Pancreas (tissue), 10 donors: ENCODE measurements around the gene PLCE1. TPM values are rescaled to one million over a fixed set of nuclear protein-coding genes. Genes with fewer than 3 reads are reported as not detected.

ENCODE experiments used
- ATAC-seq, 4 donors: fragments of 200-7000 bp; cut with Tn5 transposase; one replicate each; pipeline versions ENCODE4 v1.8.0 to v1.9.1; 2020; ENCODE audit warnings: mild to moderate bottlenecking in 4 of 4, moderate library complexity in 4 of 4
- DNase-seq, 6 donors: peaks; one replicate each; pipeline ENCODE4 v3.0.0-alpha.2; 2020
- FAIRE-seq: peaks from 2 replicates; lab custom pipeline; 2012; peaks lifted over from hg19 to GRCh38; lab: Jason Lieb, UNC
- H3K27ac ChIP-seq, 4 donors: fragments of 200-600 bp; sonication (generic); 1 replicate in 3 of 4; 2 replicates in 1 of 4; pipeline versions ENCODE4 v1.5.0 to v1.8.0; 2020
- H3K27me3 ChIP-seq, 4 donors: fragments of 200-600 bp; one replicate each; pipeline ENCODE4 v1.8.0; 2021
- H3K36me3 ChIP-seq, 3 donors: fragments of 200-600 bp; sonication (generic) in 1 of 3; one replicate each; pipeline versions ENCODE4 v1.5.0 to v1.8.0; 2020 to 2021
- H3K4me1 ChIP-seq, 3 donors: fragments of 200-600 bp; one replicate each; pipeline ENCODE4 v1.8.0; 2021
- H3K4me3 ChIP-seq, 4 donors: fragments of 200-600 bp; sonication (generic) in 2 of 4; one replicate each; pipeline versions ENCODE4 v1.5.0 to v1.8.0; 2020 to 2021
- H3K9me3 ChIP-seq, 4 donors: fragments of 200-600 bp; one replicate each; pipeline ENCODE4 v1.8.0; 2021
- WGBS, 2 donors: extraction: QIAGEN DNeasy Blood & Tissue Kit; methylation state at CpG; one replicate each; pipeline ENCODE4 v1.1.7; 2013; 5-methylcytosine and 5-hydroxymethylcytosine counted together
- intact Hi-C, 3 donors: fragments of 100-400 bp; cut with DNase I; formaldehyde crosslinking; loops; one replicate each; pipeline versions ENCODE4 v1.11.1 to v1.14.2; 2022
- polyA plus RNA-seq, 2 donors: library from polyadenylated mRNA; stranded (reverse); fragments of 200-250 nt; gene quantifications; one replicate each; pipeline ENCODE4 v1.2.3, GENCODE V29; 2013
- total RNA-seq, 6 donors: library from RNA; stranded (reverse); fragmentation: NEBNext Ultra II Directional in 4 of 6; extraction: Animal tissue kit (Norgen Biotek cat#: 25700) in 4 of 6; gene quantifications; one replicate each; pipeline versions ENCODE4 v1.2.1 to v1.2.4, GENCODE V29; 2021 to 2023
- TF ChIP-seq, protein P1 (sequence below), 4 donors: fragments of 200-600 bp; sonication (generic) in 3 of 4; IDR thresholded peaks; one replicate each; pipeline versions ENCODE4 v1.5.0 to v1.8.0; 2021; ENCODE audit warnings: antibody characterized with exemption in 4 of 4
- donor health status: healthy with polysubstance abuse.
- donor health status: DM: no; HTN: no; CAD: no; lungs with moderate emphysema.
- donor health status: DM: no; HTN: no; CAD: no.
- donor health status: control.
- donor health status: control.
- donor health status: Bipolar disorder and iron deficiency.
- donor health status: DM: yes; HTN: yes; CAD: no.
- donor health status: DM: no; HTN: no; CAD: no.
- donor health status: DM: no; HTN: no; CAD: no.
- donor health status: DM: yes; HTN: yes; CAD: no.

The PLCE1 gene
- total and polyA plus RNA-seq, 8 donors = 1.8 to 7.2 (median 4.4) TPM

DNA sequence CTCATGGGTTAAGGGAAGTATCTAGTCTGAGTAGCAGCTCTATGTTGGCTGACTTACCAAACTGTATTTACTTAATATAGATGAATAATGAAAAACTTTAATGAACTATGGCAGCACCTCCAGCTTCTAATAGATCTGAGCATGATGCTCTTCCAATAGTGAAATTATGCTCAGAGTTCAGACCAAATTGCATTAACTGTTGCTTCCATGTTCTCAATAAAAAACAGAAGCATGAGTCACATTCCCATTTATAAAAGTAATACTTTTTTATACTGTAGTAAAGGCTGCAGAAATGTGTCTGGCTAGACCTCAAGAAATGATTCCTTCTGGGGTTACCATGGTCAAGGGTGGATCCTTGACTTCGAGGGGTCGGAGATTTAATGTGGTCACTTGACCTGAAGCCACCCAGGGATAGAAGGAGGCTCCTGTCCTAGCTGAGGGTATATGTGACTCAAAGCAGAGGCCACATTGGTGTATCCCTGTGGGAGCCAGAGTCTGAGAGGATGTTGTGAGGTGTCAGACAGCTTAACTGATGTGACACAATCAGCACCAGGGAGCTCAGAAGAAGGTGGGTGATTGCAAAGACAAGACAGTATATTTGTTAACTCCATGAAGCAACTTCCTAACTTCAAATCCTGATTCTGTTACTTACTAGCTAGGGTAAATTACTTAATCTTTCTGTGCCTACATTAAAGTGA, 19.8 kb upstream of the PLCE1 start:
- WGBS, 2 donors = 65 to 87% methylated on average over 2 of the region's 2 CpGs
- Histone ChIP-seq H3K4me3 (no peak overlapping the region), H3K27me3 (no peaks in the 10 kb centered on the region), H3K9me3 (no peaks in the 10 kb centered on the region), H3K27ac (no peak overlapping the region), H3K36me3 (no peaks in the 10 kb centered on the region), H3K4me1 (no peaks in the 10 kb centered on the region)
- FAIRE-seq (no peak), DNase-seq (no peak), ATAC-seq (no peak)
- TF ChIP-seq, protein P1, sequence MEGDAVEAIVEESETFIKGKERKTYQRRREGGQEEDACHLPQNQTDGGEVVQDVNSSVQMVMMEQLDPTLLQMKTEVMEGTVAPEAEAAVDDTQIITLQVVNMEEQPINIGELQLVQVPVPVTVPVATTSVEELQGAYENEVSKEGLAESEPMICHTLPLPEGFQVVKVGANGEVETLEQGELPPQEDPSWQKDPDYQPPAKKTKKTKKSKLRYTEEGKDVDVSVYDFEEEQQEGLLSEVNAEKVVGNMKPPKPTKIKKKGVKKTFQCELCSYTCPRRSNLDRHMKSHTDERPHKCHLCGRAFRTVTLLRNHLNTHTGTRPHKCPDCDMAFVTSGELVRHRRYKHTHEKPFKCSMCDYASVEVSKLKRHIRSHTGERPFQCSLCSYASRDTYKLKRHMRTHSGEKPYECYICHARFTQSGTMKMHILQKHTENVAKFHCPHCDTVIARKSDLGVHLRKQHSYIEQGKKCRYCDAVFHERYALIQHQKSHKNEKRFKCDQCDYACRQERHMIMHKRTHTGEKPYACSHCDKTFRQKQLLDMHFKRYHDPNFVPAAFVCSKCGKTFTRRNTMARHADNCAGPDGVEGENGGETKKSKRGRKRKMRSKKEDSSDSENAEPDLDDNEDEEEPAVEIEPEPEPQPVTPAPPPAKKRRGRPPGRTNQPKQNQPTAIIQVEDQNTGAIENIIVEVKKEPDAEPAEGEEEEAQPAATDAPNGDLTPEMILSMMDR (IDR thresholded peaks at IDR 0.05) = no peak
- intact Hi-C loops = no loop called here

DNA sequence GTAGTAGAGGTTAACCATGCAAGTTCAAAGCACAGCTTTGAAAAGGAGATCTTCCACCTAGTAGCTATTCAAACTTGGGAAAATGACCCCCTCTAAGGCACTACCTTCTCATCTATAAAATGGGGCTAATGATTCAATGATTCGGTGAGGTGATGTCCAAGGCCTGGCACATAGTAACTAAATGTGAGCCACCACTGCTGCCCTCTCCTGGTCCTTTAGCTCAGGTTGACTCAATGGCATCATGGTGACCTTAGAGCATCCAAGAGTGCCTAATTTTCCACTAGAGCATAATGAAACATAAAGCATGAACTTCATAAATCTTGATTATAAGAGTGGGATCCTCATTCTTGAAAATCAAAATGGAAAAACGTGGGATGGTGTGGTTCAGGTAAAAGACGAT, 16.3 kb upstream of the PLCE1 start:
- no peak for ATAC-seq
- H3K9me3 ChIP-seq = no peaks in the 10 kb centered on the region
- no peaks in the 10 kb centered on the region for H3K36me3 ChIP-seq
- no peaks in the 10 kb centered on the region for H3K27me3 ChIP-seq
- H3K4me3 ChIP-seq = no peak overlapping the region
- TF ChIP-seq, protein P1 (IDR thresholded peaks at IDR 0.05) = no peak
- no peaks in the 10 kb centered on the region for H3K4me1 ChIP-seq
- intact Hi-C loops = no loop called here
- DNase-seq = no peak
- no peak for FAIRE-seq
- no peak overlapping the region for H3K27ac ChIP-seq
- WGBS, 2 donors = 62 to 66% methylated on average over 3 of the region's 3 CpGs

DNA sequence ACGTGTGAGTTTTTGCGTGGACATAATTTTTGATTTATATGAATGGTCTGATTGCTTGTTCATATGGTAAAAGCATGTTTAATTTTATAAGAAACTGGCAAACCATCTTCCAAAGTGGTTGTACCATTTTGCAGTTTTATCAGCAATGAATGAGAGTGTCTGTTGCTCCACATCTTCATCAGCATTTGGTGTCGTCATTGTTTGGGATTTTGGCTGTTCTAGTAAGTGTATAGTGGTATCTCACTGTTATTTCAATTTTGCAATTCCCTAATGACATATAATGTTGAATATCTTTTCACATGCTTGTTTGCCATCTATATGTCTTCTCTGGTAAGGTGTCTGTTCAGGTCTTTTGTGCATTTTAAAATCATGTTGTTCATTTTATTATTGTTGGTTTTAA, 13.2 kb upstream of the PLCE1 start:
- Histone ChIP-seq H3K36me3 (no peaks in the 10 kb centered on the region), H3K27ac (no peak overlapping the region), H3K27me3 (no peaks in the 10 kb centered on the region), H3K4me1 (peaks cover 0 to 4% (median 0%) of the 10 kb centered on the region in 3 donors), H3K9me3 (no peaks in the 10 kb centered on the region), H3K4me3 (no peak overlapping the region)
- TF ChIP-seq, protein P1 (IDR thresholded peaks at IDR 0.05) = no peak
- ATAC-seq (no peak), DNase-seq (no peak), FAIRE-seq (no peak)
- 84 to 87% methylated on average over 3 of the region's 3 CpGs for WGBS, 2 donors
- intact Hi-C loops = no loop called here

DNA sequence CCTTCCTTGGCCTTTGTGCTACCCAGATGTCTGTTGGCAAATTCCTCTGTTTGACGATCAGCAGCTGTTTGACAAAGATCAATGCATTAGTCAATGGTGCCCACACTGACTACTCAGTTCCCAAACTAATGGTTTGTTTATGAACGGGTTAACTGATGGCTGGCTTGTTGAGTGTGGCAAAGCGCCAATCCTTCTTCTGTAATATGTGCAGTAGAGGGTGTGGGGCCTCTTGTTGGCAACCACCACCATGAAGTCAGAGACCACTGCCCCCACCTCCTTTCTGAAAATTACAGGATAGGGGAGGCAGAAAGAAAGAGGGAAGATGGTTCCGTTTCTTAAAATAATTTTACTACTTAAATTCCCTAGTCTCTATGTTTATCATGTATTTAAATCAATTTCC, 2.6 kb upstream of the PLCE1 start:
- H3K27ac ChIP-seq = peak overlapping the region in 2 of 4 donors; percentile 13 to 22
- WGBS, 2 donors = 43 to 46% methylated on average over 4 of the region's 4 CpGs
- no peak overlapping the region for H3K4me3 ChIP-seq
- no peak for ATAC-seq
- TF ChIP-seq, protein P1 (IDR thresholded peaks at IDR 0.05) = no peak
- H3K4me1 ChIP-seq = peaks cover 0 to 16% (median 0%) of the 10 kb centered on the region in 3 donors
- no peaks in the 10 kb centered on the region for H3K9me3 ChIP-seq
- DNase-seq = no peak
- H3K36me3 ChIP-seq = no peaks in the 10 kb centered on the region
- no peaks in the 10 kb centered on the region for H3K27me3 ChIP-seq
- no peak for FAIRE-seq
- intact Hi-C loops = no loop called here

DNA sequence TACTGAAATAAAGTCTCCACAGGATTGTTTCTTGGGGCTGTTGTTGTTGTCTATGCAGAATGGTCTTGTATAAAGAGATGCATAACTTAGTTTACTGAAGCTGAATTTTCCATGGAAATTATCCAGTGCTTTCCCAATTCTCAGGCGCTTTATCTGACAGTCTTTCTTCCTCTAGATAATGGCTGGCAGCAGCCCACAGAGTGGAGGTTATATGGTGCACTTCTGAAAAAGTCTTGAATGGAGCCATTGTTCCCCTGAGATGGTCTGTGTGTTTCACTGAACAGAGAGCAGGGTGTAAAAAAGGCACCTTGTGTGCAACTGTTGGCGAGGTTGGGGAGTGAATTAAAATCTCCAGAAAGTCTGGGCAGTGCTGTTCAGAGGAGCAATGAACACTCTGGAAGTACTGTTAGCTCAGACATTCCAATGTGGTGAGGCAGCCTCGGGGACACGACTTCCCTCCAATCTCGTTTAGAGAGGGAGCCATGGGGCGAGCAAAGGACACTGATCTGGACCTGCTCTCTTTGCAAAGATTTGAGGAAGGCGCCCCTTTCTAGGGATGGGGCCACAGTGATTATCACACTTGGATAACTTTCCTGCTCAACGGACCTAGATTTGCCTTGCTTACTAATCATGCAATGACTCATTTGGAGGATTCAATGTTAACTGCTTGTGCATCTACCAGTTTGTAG, 2.0 kb upstream of the PLCE1 start:
- 23 to 29% methylated on average over 8 of the region's 8 CpGs for WGBS, 2 donors
- Histone ChIP-seq H3K4me1 (peaks cover 0 to 16% (median 0%) of the 10 kb centered on the region in 3 donors), H3K36me3 (no peaks in the 10 kb centered on the region), H3K9me3 (no peaks in the 10 kb centered on the region), H3K4me3 (no peak overlapping the region), H3K27me3 (no peaks in the 10 kb centered on the region), H3K27ac (peak overlapping the region in 3 of 4 donors; percentile 13 to 35 (median 22))
- TF ChIP-seq, protein P1 (IDR thresholded peaks at IDR 0.05) = no peak
- FAIRE-seq = no peak
- ATAC-seq = peak; percentile 27 to 69 (median 60)
- intact Hi-C loops = no loop called here
- peak in 4 of 6 donors; percentile 33 to 49 (median 40) for DNase-seq
